ENCODE measurements around the gene RHBDL2.

RHBDL2 gene

DNA sequence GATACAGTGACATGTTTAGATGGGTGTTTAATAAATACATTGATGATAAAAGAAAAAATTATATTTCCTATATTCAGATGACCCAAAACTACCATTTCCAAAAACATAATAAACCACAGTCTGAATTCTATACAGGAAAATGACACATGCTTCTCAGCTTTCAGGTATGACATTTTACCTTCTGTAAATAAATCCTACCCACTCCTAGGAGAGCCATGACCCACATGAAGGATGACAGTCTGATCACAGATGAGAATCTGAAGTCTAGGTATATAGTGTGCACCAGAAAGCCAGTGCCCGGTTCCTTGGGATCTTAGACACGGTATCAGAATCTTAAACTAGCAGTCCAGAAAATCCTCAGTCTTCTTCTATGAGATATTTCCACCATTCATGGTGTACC is 56.5 kb downstream of the RHBDL2 start:
- Histone ChIP-seq H3K9me2 (replicated peaks; ENCODE audit: control insufficient read depth, low read length) (no peaks in the 10 kb centered on the region), H4K20me1 (ENCODE audit: control insufficient read depth, insufficient read depth, low read depth, low read length) (no peaks in the 10 kb centered on the region), H3K4me3 (ENCODE audit: low read length) (no peak overlapping the region), H3K4me1 (ENCODE audit: control insufficient read depth, low read length) (no peaks in the 10 kb centered on the region), H3K36me3 (ENCODE audit: control insufficient read depth, low read length) (no peaks in the 10 kb centered on the region), H3K79me2 (ENCODE audit: control insufficient read depth, low read length) (no peaks in the 10 kb centered on the region), H3K9me3 (ENCODE audit: control insufficient read depth, insufficient read depth, low read length) (no peaks in the 10 kb centered on the region), H3F3A (ENCODE audit: control insufficient read depth, insufficient read depth) (no peaks in the 10 kb centered on the region), H3K4me2 (ENCODE audit: low read length) (no peak overlapping the region), H3K27ac (ENCODE audit: low read depth, low read length) (no peak overlapping the region), H3K27me3 (ENCODE audit: control insufficient read depth, low read length) (peaks cover 3% of the 10 kb centered on the region; the same call in 1 of the 2 replicates)
- TF ChIP-seq, protein P1, sequence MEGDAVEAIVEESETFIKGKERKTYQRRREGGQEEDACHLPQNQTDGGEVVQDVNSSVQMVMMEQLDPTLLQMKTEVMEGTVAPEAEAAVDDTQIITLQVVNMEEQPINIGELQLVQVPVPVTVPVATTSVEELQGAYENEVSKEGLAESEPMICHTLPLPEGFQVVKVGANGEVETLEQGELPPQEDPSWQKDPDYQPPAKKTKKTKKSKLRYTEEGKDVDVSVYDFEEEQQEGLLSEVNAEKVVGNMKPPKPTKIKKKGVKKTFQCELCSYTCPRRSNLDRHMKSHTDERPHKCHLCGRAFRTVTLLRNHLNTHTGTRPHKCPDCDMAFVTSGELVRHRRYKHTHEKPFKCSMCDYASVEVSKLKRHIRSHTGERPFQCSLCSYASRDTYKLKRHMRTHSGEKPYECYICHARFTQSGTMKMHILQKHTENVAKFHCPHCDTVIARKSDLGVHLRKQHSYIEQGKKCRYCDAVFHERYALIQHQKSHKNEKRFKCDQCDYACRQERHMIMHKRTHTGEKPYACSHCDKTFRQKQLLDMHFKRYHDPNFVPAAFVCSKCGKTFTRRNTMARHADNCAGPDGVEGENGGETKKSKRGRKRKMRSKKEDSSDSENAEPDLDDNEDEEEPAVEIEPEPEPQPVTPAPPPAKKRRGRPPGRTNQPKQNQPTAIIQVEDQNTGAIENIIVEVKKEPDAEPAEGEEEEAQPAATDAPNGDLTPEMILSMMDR (IDR thresholded peaks at IDR 0.05; ENCODE audit: low read depth, low read length, poor library complexity, severe bottlenecking): no peak
- TF ChIP-seq EZH2phosphoT487 (IDR thresholded peaks at IDR 0.05; ENCODE audit: borderline replicate concordance, low read length): no peak

GRCh38 chr1:38881487-38881886 is 60.1 kb downstream of the RHBDL2 start, which contains the start of gene GJA9:
GJA9 (minus strand) TSS chr1:38881587; CDS start chr1:38876098, 5,489 bp downstream.
- Histone ChIP-seq H3F3A (ENCODE audit: control insufficient read depth, insufficient read depth) (no peaks in the 10 kb centered on the region), H3K4me1 (ENCODE audit: control insufficient read depth, low read length) (no peaks in the 10 kb centered on the region), H3K9me3 (ENCODE audit: control insufficient read depth, insufficient read depth, low read length) (no peaks in the 10 kb centered on the region), H3K4me2 (ENCODE audit: low read length) (no peak within 1 kb of the TSS), H3K4me3 (ENCODE audit: low read length) (no peak within 1 kb of the TSS), H4K20me1 (ENCODE audit: control insufficient read depth, insufficient read depth, low read depth, low read length) (no peaks in the 10 kb centered on the region), H3K9me2 (replicated peaks; ENCODE audit: control insufficient read depth, low read length) (no peaks in the 10 kb centered on the region), H3K79me2 (ENCODE audit: control insufficient read depth, low read length) (no peaks in the 10 kb centered on the region), H3K27me3 (ENCODE audit: control insufficient read depth, low read length) (peaks cover 3% of the 10 kb centered on the region; the same call in 1 of the 2 replicates), H3K27ac (ENCODE audit: low read depth, low read length) (no peak within 1 kb of the TSS), H3K36me3 (ENCODE audit: control insufficient read depth, low read length) (no peaks in the 10 kb centered on the region)
- no peak for TF ChIP-seq EZH2phosphoT487 (IDR thresholded peaks at IDR 0.05; ENCODE audit: borderline replicate concordance, low read length)
- TF ChIP-seq, protein P1 (IDR thresholded peaks at IDR 0.05; ENCODE audit: low read depth, low read length, poor library complexity, severe bottlenecking): no peak

DNA sequence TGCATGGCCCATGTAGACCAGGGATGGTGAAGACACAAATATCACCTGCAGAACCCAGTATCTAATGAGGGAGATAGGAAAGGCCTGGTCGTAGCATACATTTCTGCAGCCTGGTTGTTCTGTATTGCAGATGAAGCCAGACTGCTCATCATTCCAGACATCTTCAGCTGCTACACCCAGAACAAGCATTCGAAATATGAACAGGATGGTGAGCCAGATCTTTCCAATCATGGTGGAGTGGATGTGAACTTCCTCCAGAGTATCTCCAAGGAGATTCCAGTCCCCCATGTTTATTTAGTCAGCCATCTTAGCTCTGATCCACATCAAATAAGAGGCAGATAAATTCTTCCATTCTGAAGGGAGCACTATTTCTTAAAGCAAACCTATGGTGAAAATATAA is 65.8 kb downstream of the RHBDL2 start:
- Histone ChIP-seq H3K36me3 (ENCODE audit: control insufficient read depth, low read length) (no peaks in the 10 kb centered on the region), H3K4me1 (ENCODE audit: control insufficient read depth, low read length) (peaks cover 18% of the 10 kb centered on the region), H3K27ac (ENCODE audit: low read depth, low read length) (no peak overlapping the region), H3K27me3 (ENCODE audit: control insufficient read depth, low read length) (no peaks in the 10 kb centered on the region), H3K9me2 (replicated peaks; ENCODE audit: control insufficient read depth, low read length) (no peaks in the 10 kb centered on the region), H3K4me3 (ENCODE audit: low read length) (no peak overlapping the region), H3F3A (ENCODE audit: control insufficient read depth, insufficient read depth) (no peaks in the 10 kb centered on the region), H3K9me3 (ENCODE audit: control insufficient read depth, insufficient read depth, low read length) (no peaks in the 10 kb centered on the region), H3K4me2 (ENCODE audit: low read length) (no peak overlapping the region), H3K79me2 (ENCODE audit: control insufficient read depth, low read length) (peaks cover 26% of the 10 kb centered on the region), H4K20me1 (ENCODE audit: control insufficient read depth, insufficient read depth, low read depth, low read length) (0 out of 2 replicates have a peak, but pooled peaks cover 2% of the 10 kb centered on the region)
- TF ChIP-seq, protein P1 (IDR thresholded peaks at IDR 0.05; ENCODE audit: low read depth, low read length, poor library complexity, severe bottlenecking): no peak
- TF ChIP-seq EZH2phosphoT487 (IDR thresholded peaks at IDR 0.05; ENCODE audit: borderline replicate concordance, low read length): no peak

Measured in DOHH2 (cell line).